HepG2 (cell line): ENCODE data around the gene ATRN. TPM values are rescaled to one million over a fixed set of nuclear protein-coding genes. Genes with fewer than 3 reads are reported as not detected.

ENCODE experiments used
- ARID4A ChIP-seq: sonication (generic); formaldehyde crosslinking; IDR thresholded peaks from 2 replicates; pipeline ENCODE4 v1.5.0; 2020; ENCODE audit warnings: mild to moderate bottlenecking, missing genetic modification reagents, borderline replicate concordance
- ATM ChIP-seq: fragments of 450-650 bp; IDR thresholded peaks from 2 replicates; pipeline ENCODE4 v1.7.1; 2017; ENCODE audit warnings: mild to moderate bottlenecking, borderline replicate concordance
- CC2D1A ChIP-seq: sonication (generic); formaldehyde crosslinking; IDR thresholded peaks from 2 replicates; pipeline ENCODE4 v1.8.1; 2023; ENCODE audit warnings: mild to moderate bottlenecking, missing genetic modification reagents
- CREM ChIP-seq, 2 experiments: sonication (generic) in 1 of 2; formaldehyde crosslinking in 1 of 2; IDR thresholded peaks; 2 replicates each; pipeline versions ENCODE4 v1.4.0 to v1.6.1; 2016 to 2020; ENCODE audit warnings: antibody characterized with exemption in 1 of 2, mild to moderate bottlenecking in 1 of 2, missing genetic modification reagents in 1 of 2
- CSRNP1 ChIP-seq: sonication (generic); formaldehyde crosslinking; IDR thresholded peaks from 2 replicates; pipeline ENCODE4 v1.8.1; 2023; ENCODE audit warnings: mild to moderate bottlenecking, missing genetic modification reagents
- ERF ChIP-seq: IDR thresholded peaks from 2 replicates; pipeline ENCODE4 v1.6.1; 2018; ENCODE audit warnings: missing biosample characterization, missing genetic modification reagents
- KLF16 ChIP-seq, 2 experiments: sonication (generic) in 1 of 2; formaldehyde crosslinking in 1 of 2; IDR thresholded peaks; 2 replicates each; pipeline versions ENCODE4 v1.6.1 to v1.8.0; 2016 to 2023; ENCODE audit warnings: missing genetic modification reagents in 2 of 2, missing compliant biosample characterization in 1 of 2
- KLF6 ChIP-seq: IDR thresholded peaks from 2 replicates; pipeline ENCODE4 v1.8.0; 2016; ENCODE audit warnings: missing biosample characterization, missing genetic modification reagents
- NFYB ChIP-seq: sonication (generic); formaldehyde crosslinking; IDR thresholded peaks from 2 replicates; pipeline ENCODE4 v1.4.0; 2020; ENCODE audit warnings: missing genetic modification reagents
- NONO ChIP-seq, 2 experiments: fragments of 450-650 bp in 1 of 2; sonication (generic) in 1 of 2; formaldehyde crosslinking in 1 of 2; IDR thresholded peaks in 1 of 2; conservative IDR thresholded peaks in 1 of 2; 2 replicates each; pipeline versions ENCODE4 v1.6.1 to v1.8.0; 2017 to 2022; ENCODE audit warnings: mild to moderate bottlenecking in 1 of 2, missing genetic modification reagents in 1 of 2, moderate library complexity in 1 of 2
- WIZ ChIP-seq: sonication (generic); formaldehyde crosslinking; IDR thresholded peaks from 2 replicates; pipeline ENCODE4 v1.5.1; 2020; ENCODE audit warnings: mild to moderate bottlenecking, missing genetic modification reagents
- ZNF746 ChIP-seq: sonication (generic); formaldehyde crosslinking; IDR thresholded peaks from 2 replicates; pipeline ENCODE4 v1.8.0; 2022; ENCODE audit warnings: mild to moderate bottlenecking, missing genetic modification reagents
- ZSCAN20 ChIP-seq: sonication (generic); formaldehyde crosslinking; IDR thresholded peaks from 2 replicates; pipeline ENCODE4 v1.4.0; 2020; ENCODE audit warnings: missing genetic modification reagents, mild to moderate bottlenecking, borderline replicate concordance
- polyA plus RNA-seq, 8 experiments: library from polyadenylated mRNA; depleted of rRNA in 3 of 8; stranded (reverse) in 7 of 8; unstranded in 1 of 8; fragments of >200 nt; fragmentation: Illumina TruSeq in 4 of 8; extraction: Trizol in 4 of 8; gene quantifications; 2 replicates each; pipeline versions ENCODE4 v1.2.1 to v1.2.3, GENCODE V29; 2011 to 2016; ENCODE audit warnings: low read depth in 4 of 8, missing spikeins in 1 of 8, mixed read lengths in 1 of 8; ENCODE audit not compliant: insufficient read depth in 1 of 8
- total RNA-seq, 5 experiments: library from RNA; depleted of rRNA; stranded (reverse); fragments of >200 nt; fragmentation: Illumina TruSeq; extraction: Trizol; gene quantifications; 2 replicates each; pipeline ENCODE4 v1.2.3, GENCODE V29; 2016; ENCODE audit warnings: low read depth in 1 of 5
- TF ChIP-seq, protein P1 (sequence below): sonication (generic); formaldehyde crosslinking; IDR thresholded peaks from 2 replicates; pipeline ENCODE4 v1.4.0; 2020; ENCODE audit warnings: missing genetic modification reagents
- TF ChIP-seq, protein P2 (sequence below): sonication (generic); formaldehyde crosslinking; IDR thresholded peaks from 2 replicates; pipeline ENCODE4 v1.8.0; 2022; ENCODE audit warnings: missing genetic modification reagents, low read depth, mild to moderate bottlenecking, borderline replicate concordance
- TF ChIP-seq, protein P3 (sequence below): sonication (generic); formaldehyde crosslinking; IDR thresholded peaks from 2 replicates; pipeline ENCODE4 v1.8.1; 2022; ENCODE audit warnings: low read depth, mild to moderate bottlenecking, missing genetic modification reagents

ATRN gene
- total and polyA plus RNA-seq, 2 of the 13 experiments (the other 11 are each of a cell fraction or from before 2014, with no cell fraction given): 44.2 to 81.1 TPM

GRCh38 chr20:3628502-3629314 lies 157.9 kb downstream of the ATRN start (continued):
- TF ChIP-seq, protein P1, sequence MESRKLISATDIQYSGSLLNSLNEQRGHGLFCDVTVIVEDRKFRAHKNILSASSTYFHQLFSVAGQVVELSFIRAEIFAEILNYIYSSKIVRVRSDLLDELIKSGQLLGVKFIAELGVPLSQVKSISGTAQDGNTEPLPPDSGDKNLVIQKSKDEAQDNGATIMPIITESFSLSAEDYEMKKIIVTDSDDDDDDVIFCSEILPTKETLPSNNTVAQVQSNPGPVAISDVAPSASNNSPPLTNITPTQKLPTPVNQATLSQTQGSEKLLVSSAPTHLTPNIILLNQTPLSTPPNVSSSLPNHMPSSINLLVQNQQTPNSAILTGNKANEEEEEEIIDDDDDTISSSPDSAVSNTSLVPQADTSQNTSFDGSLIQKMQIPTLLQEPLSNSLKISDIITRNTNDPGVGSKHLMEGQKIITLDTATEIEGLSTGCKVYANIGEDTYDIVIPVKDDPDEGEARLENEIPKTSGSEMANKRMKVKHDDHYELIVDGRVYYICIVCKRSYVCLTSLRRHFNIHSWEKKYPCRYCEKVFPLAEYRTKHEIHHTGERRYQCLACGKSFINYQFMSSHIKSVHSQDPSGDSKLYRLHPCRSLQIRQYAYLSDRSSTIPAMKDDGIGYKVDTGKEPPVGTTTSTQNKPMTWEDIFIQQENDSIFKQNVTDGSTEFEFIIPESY (CRISPR knock-in tag): no peak; the same call in 1 of the 2 replicates
- TF ChIP-seq, protein P2, sequence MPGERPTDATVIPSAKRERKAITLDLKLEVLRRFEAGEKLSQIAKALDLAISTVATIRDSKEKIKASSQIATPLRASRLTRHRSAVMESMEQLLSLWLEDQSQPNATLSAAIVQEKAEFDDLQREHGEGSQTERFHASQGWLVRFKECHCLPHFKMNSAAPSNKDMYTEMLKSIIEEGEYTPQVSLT (CRISPR knock-in tag): no peak
- TF ChIP-seq NONO (IDR thresholded peaks at IDR 0.05) (no peak), NONO (CRISPR knock-in tag; conservative IDR thresholded peaks at IDR 0.05) (peak; percentile 88), NFYB (CRISPR knock-in tag) (peak; percentile 49), ERF (CRISPR knock-in tag) (peak; percentile 94), CREM (IDR thresholded peaks at IDR 0.05) (peak; percentile 63; the same call in 1 of the 2 replicates), CREM (CRISPR knock-in tag; IDR thresholded peaks at IDR 0.05) (no peak), WIZ (CRISPR knock-in tag) (peak; percentile 71), ZNF746 (CRISPR knock-in tag) (no peak), KLF6 (CRISPR knock-in tag) (0 out of 2 replicates have a peak, but pooled peaks have one; percentile 56), ATM (no peak; the same call in 1 of the 2 replicates), CC2D1A (CRISPR knock-in tag) (no peak), ZSCAN20 (CRISPR knock-in tag) (0 out of 2 replicates have a peak, but pooled peaks have one; percentile 42), KLF16 (CRISPR knock-in tag; IDR thresholded peaks at IDR 0.05) (peak in 1 of 2 experiments; percentile 72; a peak in 1 of 4 replicates), CSRNP1 (CRISPR knock-in tag) (no peak), ARID4A (CRISPR knock-in tag) (peak; percentile 75; the same call in 1 of the 2 replicates)
- TF ChIP-seq, protein P3, sequence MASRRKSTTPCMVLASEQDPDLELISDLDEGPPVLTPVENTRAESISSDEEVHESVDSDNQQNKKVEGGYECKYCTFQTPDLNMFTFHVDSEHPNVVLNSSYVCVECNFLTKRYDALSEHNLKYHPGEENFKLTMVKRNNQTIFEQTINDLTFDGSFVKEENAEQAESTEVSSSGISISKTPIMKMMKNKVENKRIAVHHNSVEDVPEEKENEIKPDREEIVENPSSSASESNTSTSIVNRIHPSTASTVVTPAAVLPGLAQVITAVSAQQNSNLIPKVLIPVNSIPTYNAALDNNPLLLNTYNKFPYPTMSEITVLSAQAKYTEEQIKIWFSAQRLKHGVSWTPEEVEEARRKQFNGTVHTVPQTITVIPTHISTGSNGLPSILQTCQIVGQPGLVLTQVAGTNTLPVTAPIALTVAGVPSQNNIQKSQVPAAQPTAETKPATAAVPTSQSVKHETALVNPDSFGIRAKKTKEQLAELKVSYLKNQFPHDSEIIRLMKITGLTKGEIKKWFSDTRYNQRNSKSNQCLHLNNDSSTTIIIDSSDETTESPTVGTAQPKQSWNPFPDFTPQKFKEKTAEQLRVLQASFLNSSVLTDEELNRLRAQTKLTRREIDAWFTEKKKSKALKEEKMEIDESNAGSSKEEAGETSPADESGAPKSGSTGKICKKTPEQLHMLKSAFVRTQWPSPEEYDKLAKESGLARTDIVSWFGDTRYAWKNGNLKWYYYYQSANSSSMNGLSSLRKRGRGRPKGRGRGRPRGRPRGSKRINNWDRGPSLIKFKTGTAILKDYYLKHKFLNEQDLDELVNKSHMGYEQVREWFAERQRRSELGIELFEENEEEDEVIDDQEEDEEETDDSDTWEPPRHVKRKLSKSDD: no peak
